ENCODE results near the gene ATF7.

DNA sequence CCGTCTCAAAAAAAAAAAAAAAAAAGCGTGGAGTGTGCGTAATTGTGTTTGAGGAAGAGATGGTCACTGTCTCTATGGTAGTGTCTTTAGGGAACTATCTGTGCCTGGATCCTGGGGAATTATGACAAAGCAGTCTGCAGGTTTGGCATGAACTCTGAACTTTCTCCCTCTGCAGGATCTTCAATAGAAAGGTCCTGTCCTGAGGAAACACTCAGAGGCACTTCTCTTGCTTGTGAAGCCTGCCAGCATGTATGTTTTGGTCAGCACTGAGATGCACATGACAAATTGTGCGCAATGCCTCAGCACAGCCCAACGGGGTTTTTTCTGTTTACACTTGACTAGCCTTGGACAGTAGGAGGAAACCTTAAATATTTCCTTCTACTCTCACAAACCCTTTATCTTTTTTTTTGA, 46.6 kb downstream of the ATF7 start:
- TF ChIP-seq, protein P1, sequence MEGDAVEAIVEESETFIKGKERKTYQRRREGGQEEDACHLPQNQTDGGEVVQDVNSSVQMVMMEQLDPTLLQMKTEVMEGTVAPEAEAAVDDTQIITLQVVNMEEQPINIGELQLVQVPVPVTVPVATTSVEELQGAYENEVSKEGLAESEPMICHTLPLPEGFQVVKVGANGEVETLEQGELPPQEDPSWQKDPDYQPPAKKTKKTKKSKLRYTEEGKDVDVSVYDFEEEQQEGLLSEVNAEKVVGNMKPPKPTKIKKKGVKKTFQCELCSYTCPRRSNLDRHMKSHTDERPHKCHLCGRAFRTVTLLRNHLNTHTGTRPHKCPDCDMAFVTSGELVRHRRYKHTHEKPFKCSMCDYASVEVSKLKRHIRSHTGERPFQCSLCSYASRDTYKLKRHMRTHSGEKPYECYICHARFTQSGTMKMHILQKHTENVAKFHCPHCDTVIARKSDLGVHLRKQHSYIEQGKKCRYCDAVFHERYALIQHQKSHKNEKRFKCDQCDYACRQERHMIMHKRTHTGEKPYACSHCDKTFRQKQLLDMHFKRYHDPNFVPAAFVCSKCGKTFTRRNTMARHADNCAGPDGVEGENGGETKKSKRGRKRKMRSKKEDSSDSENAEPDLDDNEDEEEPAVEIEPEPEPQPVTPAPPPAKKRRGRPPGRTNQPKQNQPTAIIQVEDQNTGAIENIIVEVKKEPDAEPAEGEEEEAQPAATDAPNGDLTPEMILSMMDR (IDR thresholded peaks at IDR 0.05; ENCODE audit: low read length), result no peak
- TF ChIP-seq EZH2 (IDR thresholded peaks at IDR 0.05; ENCODE audit: borderline replicate concordance, low read length), result no peak
